DND-41 (cell line): ENCODE measurements around the gene LIX1.

Source experiments
- ATAC-seq: fragments of 200-7000 bp; cut with Tn5 transposase; 3 replicates; pipeline ENCODE4 v1.9.1; 2021; ENCODE audit warnings: low read depth; ENCODE audit not compliant: insufficient read depth
- DNase-seq: peaks from one replicate; pipeline ENCODE4 v3.0.0-alpha.2; 2020
- H2AFZ ChIP-seq: 2 replicates; pipeline ENCODE4 v1.6.0; 2012; ENCODE audit warnings: low read depth, low read length
- H3K27ac ChIP-seq: 2 replicates; pipeline ENCODE4 v1.5.1; 2012; ENCODE audit warnings: low read length, inconsistent platforms
- H3K27me3 ChIP-seq: fragments of 200-600 bp; sonication (generic); 2 replicates; pipeline ENCODE4 v1.6.0; 2012; ENCODE audit warnings: low read length, mild to moderate bottlenecking, inconsistent platforms; ENCODE audit not compliant: insufficient read depth, poor library complexity
- H3K36me3 ChIP-seq: 2 replicates; pipeline ENCODE4 v1.5.1; 2012; ENCODE audit warnings: low read length, inconsistent platforms; ENCODE audit not compliant: insufficient read depth
- H3K4me1 ChIP-seq: 2 replicates; pipeline ENCODE4 v1.5.1; 2012; ENCODE audit warnings: mild to moderate bottlenecking, low read length; ENCODE audit not compliant: insufficient read depth
- H3K4me2 ChIP-seq: 2 replicates; pipeline ENCODE4 v1.6.0; 2012; ENCODE audit warnings: mild to moderate bottlenecking, moderate library complexity, low read length, inconsistent platforms; ENCODE audit not compliant: insufficient read depth
- H3K4me3 ChIP-seq, 2 experiments: fragments of 200-600 bp in 1 of 2; shearing (Covaris generic) in 1 of 2; 2 replicates each; pipeline ENCODE4 v1.5.1; 2012 to 2016; ENCODE audit warnings: inconsistent platforms in 2 of 2, low read length in 2 of 2, mild to moderate bottlenecking in 2 of 2, low read depth in 1 of 2, moderate library complexity in 1 of 2
- H3K79me2 ChIP-seq: 2 replicates; pipeline ENCODE4 v1.6.0; 2012; ENCODE audit warnings: low read length, inconsistent platforms; ENCODE audit not compliant: insufficient read depth
- H3K9ac ChIP-seq: 2 replicates; pipeline ENCODE4 v1.6.0; 2012; ENCODE audit warnings: low read depth, mild to moderate bottlenecking, inconsistent platforms, low read length, moderate library complexity
- H3K9me3 ChIP-seq: 2 replicates; pipeline ENCODE4 v1.5.1; 2012; ENCODE audit warnings: low read length, moderate library complexity, mild to moderate bottlenecking, inconsistent platforms; ENCODE audit not compliant: insufficient read depth, severe bottlenecking
- H4K20me1 ChIP-seq: 2 replicates; pipeline ENCODE4 v1.6.0; 2012; ENCODE audit warnings: low read length; ENCODE audit not compliant: insufficient read depth
- EZH2 ChIP-seq: IDR thresholded peaks from 3 replicates; pipeline ENCODE4 v1.6.1; 2012; ENCODE audit warnings: borderline replicate concordance, low read depth, mild to moderate bottlenecking, moderate library complexity, low read length, inconsistent platforms; ENCODE audit not compliant: severe bottlenecking
- TF ChIP-seq, protein P1 (sequence below): IDR thresholded peaks from 2 replicates; pipeline ENCODE4 v1.5.1; 2012; ENCODE audit warnings: borderline replicate concordance, low read length, moderate library complexity, mild to moderate bottlenecking; ENCODE audit not compliant: poor library complexity, severe bottlenecking; ENCODE audit errors: extremely low read depth

The LIX1 gene

GRCh38 chr5:97096846-97097245, 45.6 kb downstream of the LIX1 start:
- no peak overlapping the region for H3K9ac ChIP-seq
- ATAC-seq (no peak), DNase-seq (no peak)
- no peak overlapping the region for H2AFZ ChIP-seq
- H3K9me3 ChIP-seq = no peaks in the 10 kb centered on the region
- H3K36me3 ChIP-seq = no peaks in the 10 kb centered on the region
- H4K20me1 ChIP-seq = no peaks in the 10 kb centered on the region
- H3K4me3 ChIP-seq = no peak overlapping the region
- no peak for TF ChIP-seq EZH2
- TF ChIP-seq, protein P1, sequence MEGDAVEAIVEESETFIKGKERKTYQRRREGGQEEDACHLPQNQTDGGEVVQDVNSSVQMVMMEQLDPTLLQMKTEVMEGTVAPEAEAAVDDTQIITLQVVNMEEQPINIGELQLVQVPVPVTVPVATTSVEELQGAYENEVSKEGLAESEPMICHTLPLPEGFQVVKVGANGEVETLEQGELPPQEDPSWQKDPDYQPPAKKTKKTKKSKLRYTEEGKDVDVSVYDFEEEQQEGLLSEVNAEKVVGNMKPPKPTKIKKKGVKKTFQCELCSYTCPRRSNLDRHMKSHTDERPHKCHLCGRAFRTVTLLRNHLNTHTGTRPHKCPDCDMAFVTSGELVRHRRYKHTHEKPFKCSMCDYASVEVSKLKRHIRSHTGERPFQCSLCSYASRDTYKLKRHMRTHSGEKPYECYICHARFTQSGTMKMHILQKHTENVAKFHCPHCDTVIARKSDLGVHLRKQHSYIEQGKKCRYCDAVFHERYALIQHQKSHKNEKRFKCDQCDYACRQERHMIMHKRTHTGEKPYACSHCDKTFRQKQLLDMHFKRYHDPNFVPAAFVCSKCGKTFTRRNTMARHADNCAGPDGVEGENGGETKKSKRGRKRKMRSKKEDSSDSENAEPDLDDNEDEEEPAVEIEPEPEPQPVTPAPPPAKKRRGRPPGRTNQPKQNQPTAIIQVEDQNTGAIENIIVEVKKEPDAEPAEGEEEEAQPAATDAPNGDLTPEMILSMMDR = no peak
- H3K27ac ChIP-seq = no peak overlapping the region
- peaks cover 14% of the 10 kb centered on the region for H3K4me1 ChIP-seq
- H3K4me2 ChIP-seq = no peak overlapping the region
- H3K27me3 ChIP-seq = no peaks in the 10 kb centered on the region
- no peaks in the 10 kb centered on the region for H3K79me2 ChIP-seq

GRCh38 chr5:97096191-97096590, 46.2 kb downstream of the LIX1 start:
- ATAC-seq (no peak), DNase-seq (no peak)
- Histone ChIP-seq H3K4me1 (peaks cover 14% of the 10 kb centered on the region), H3K27ac (no peak overlapping the region), H3K4me2 (no peak overlapping the region), H3K9me3 (no peaks in the 10 kb centered on the region), H3K9ac (no peak overlapping the region), H3K4me3 (no peak overlapping the region), H3K36me3 (no peaks in the 10 kb centered on the region), H3K79me2 (no peaks in the 10 kb centered on the region), H4K20me1 (no peaks in the 10 kb centered on the region), H2AFZ (no peak overlapping the region), H3K27me3 (no peaks in the 10 kb centered on the region)
- TF ChIP-seq, protein P1 = no peak
- TF ChIP-seq EZH2 = no peak

GRCh38 chr5:97095318-97095732, 47.1 kb downstream of the LIX1 start:
- no peak overlapping the region for H3K9ac ChIP-seq
- H3K9me3 ChIP-seq = no peaks in the 10 kb centered on the region
- DNase-seq = no peak
- no peak overlapping the region for H3K4me3 ChIP-seq
- H3K79me2 ChIP-seq = no peaks in the 10 kb centered on the region
- no peaks in the 10 kb centered on the region for H3K36me3 ChIP-seq
- H3K27ac ChIP-seq = no peak overlapping the region
- H2AFZ ChIP-seq = no peak overlapping the region
- no peaks in the 10 kb centered on the region for H3K27me3 ChIP-seq
- peak; percentile 16; the same call in 1 of the 3 replicates for ATAC-seq
- H4K20me1 ChIP-seq = no peaks in the 10 kb centered on the region
- TF ChIP-seq EZH2 = no peak
- TF ChIP-seq, protein P1 = no peak
- H3K4me2 ChIP-seq = no peak overlapping the region
- H3K4me1 ChIP-seq = peaks cover 14% of the 10 kb centered on the region
